ENCODE measurements around the gene WDR36. TPM values are rescaled to one million over a fixed set of nuclear protein-coding genes. Genes with fewer than 3 reads are reported as not detected.

Gene WDR36
- total RNA-seq, 4 donors from 2014 or later, result 17.1 to 53.8 (median 34.3) TPM

- no peak for TF ChIP-seq CTCF (IDR thresholded peaks at IDR 0.05; ENCODE audit: low read depth)
Observed at GRCh38 chr5:111127453-111128195, 35.5 kb downstream of the WDR36 start.

- no peak for TF ChIP-seq CTCF (IDR thresholded peaks at IDR 0.05; ENCODE audit: low read depth)
Observed at GRCh38 chr5:111129938-111130337, 37.8 kb downstream of the WDR36 start.

- no peak for TF ChIP-seq CTCF (IDR thresholded peaks at IDR 0.05; ENCODE audit: low read depth)
Observed at GRCh38 chr5:111131356-111131755, 39.2 kb downstream of the WDR36 start.

GRCh38 chr5:111132076-111132475, 39.9 kb downstream of the WDR36 start:
- no peak for TF ChIP-seq CTCF (IDR thresholded peaks at IDR 0.05; ENCODE audit: low read depth)

GRCh38 chr5:111132731-111133435, 40.7 kb downstream of the WDR36 start:
- no peak for TF ChIP-seq CTCF (IDR thresholded peaks at IDR 0.05; ENCODE audit: low read depth)

- no peak for TF ChIP-seq CTCF (IDR thresholded peaks at IDR 0.05; ENCODE audit: low read depth)
Observed at GRCh38 chr5:111133436-111133751, 41.2 kb downstream of the WDR36 start.

GRCh38 chr5:111134087-111134486, 41.9 kb downstream of the WDR36 start:
- no peak for TF ChIP-seq CTCF (IDR thresholded peaks at IDR 0.05; ENCODE audit: low read depth)
